Choroid plexus epithelial cell (primary cell): ENCODE data around the gene FCN2.

Source experiments
- DNase-seq: peaks from one replicate; pipeline ENCODE4 v3.0.0-alpha.2; 2010; ENCODE audit warnings: low read depth
- H3K4me3 ChIP-seq: 2 replicates; pipeline ENCODE4 v1.5.1; 2011; ENCODE audit warnings: low read depth, mild to moderate bottlenecking, control low read depth, low read length, moderate library complexity
- CTCF ChIP-seq: conservative IDR thresholded peaks from 2 replicates; pipeline ENCODE4 v1.5.1; 2011; ENCODE audit warnings: low read depth, mild to moderate bottlenecking, control low read depth, inconsistent platforms, low read length, moderate library complexity

Gene FCN2

GRCh38 chr9:134863306-134863902 lies 17.2 kb upstream of the FCN2 start:
- H3K4me3 ChIP-seq = no peak overlapping the region
- TF ChIP-seq CTCF = no peak
- DNase-seq = no peak

GRCh38 chr9:134863941-134864820 lies 16.4 kb upstream of the FCN2 start:
- no peak overlapping the region for H3K4me3 ChIP-seq
- no peak for TF ChIP-seq CTCF
- DNase-seq = no peak

- TF ChIP-seq CTCF = no peak
- DNase-seq = no peak
- H3K4me3 ChIP-seq = no peak overlapping the region
Measured at GRCh38 chr9:134864821-134865190, 15.8 kb upstream of the FCN2 start.

- TF ChIP-seq CTCF = no peak
- DNase-seq = no peak
- no peak overlapping the region for H3K4me3 ChIP-seq
Measured at GRCh38 chr9:134867917-134868750, 12.5 kb upstream of the FCN2 start.

- H3K4me3 ChIP-seq = no peak overlapping the region
- TF ChIP-seq CTCF = no peak
- no peak for DNase-seq
Measured at GRCh38 chr9:134868751-134869553, 11.7 kb upstream of the FCN2 start.

GRCh38 chr9:134869554-134870300 lies 10.9 kb upstream of the FCN2 start:
- no peak for DNase-seq
- H3K4me3 ChIP-seq = no peak overlapping the region
- TF ChIP-seq CTCF = no peak
